ENCODE results near the gene NMNAT1. TPM values are rescaled to one million over a fixed set of nuclear protein-coding genes. Genes with fewer than 3 reads are reported as not detected.

NMNAT1 gene
- total RNA-seq, 1 experiment from 2014 or later = 8.6 TPM

- Histone ChIP-seq H3K4me3 (replicated peaks in 1 of 2; ENCODE audit: low read depth in 1 of 2, low read length in 2 of 2) (no peak overlapping the region), H3K27me3 (ENCODE audit: insufficient read depth, low read length) (no peaks in the 10 kb centered on the region), H3K9me2 (ENCODE audit: insufficient read depth) (no peaks in the 10 kb centered on the region), H4K20me1 (ENCODE audit: insufficient read depth) (no peaks in the 10 kb centered on the region), H3K4me2 (ENCODE audit: low read length) (no peak overlapping the region), H3K36me3 (ENCODE audit: control insufficient read depth in 1 of 2, insufficient read depth in 2 of 2, low read length in 2 of 2) (no peaks in the 10 kb centered on the region), H3K79me2 (ENCODE audit: insufficient read depth, low read length) (no peaks in the 10 kb centered on the region; the same call in 1 of the 2 replicates), H3K27ac (ENCODE audit: low read depth, low read length) (no peak overlapping the region), H3K9me3 (ENCODE audit: control insufficient read depth in 1 of 2, insufficient read depth in 1 of 2, low read depth in 1 of 2, low read length in 2 of 2) (no peaks in the 10 kb centered on the region), H3K4me1 (ENCODE audit: control insufficient read depth in 1 of 2, insufficient read depth in 2 of 2, low read length in 2 of 2) (peaks cover 5 to 11% of the 10 kb centered on the region in 2 experiments), H2AFZ (ENCODE audit: low read depth, low read length, poor library complexity, severe bottlenecking) (no peak overlapping the region), H3K9ac (ENCODE audit: low read length) (no peak overlapping the region)
- ATAC-seq (no peak), DNase-seq (ENCODE audit: low read depth, low spot score) (no peak)
- ChIA-PET CTCF (no interaction called here), RAD21 (ENCODE audit: low non-redundant PET in 1 of 2, low total read pairs in 2 of 2, uncharacterized antibody in 2 of 2, unreplicated experiment in 2 of 2) (no interaction called here), POLR2A (no interaction called here)
- BruUV-seq (replicated peaks) = no TSS peak
- intact Hi-C loops (cut with micrococcal nuclease) = no loop called here
- no peak for TF ChIP-seq POLR2A (IDR thresholded peaks at IDR 0.05; ENCODE audit: borderline replicate concordance, extremely low read depth, insufficient read depth, insufficient read length)
- no peak for TF ChIP-seq ELF1 (IDR thresholded peaks at IDR 0.05; ENCODE audit: borderline replicate concordance, low read depth)
- TF ChIP-seq SIN3A (IDR thresholded peaks at IDR 0.05; ENCODE audit: low read depth) = no peak
- no peak for TF ChIP-seq EZH2phosphoT487 (IDR thresholded peaks at IDR 0.05; ENCODE audit: borderline replicate concordance)
- no peak for TF ChIP-seq CTCF (IDR thresholded peaks at IDR 0.05 in 2 of 3, conservative IDR thresholded peaks at IDR 0.05 in 1 of 3; ENCODE audit: borderline replicate concordance in 1 of 3, insufficient read depth in 1 of 3, low read depth in 2 of 3, low read length in 2 of 3)
- no peak for TF ChIP-seq ATF3 (IDR thresholded peaks at IDR 0.05)
- no peak for TF ChIP-seq CBX3 (IDR thresholded peaks at IDR 0.05; ENCODE audit: low read depth)
- no peak for TF ChIP-seq TCF7L2 (IDR thresholded peaks at IDR 0.05; ENCODE audit: borderline replicate concordance, extremely low read depth, insufficient read depth, insufficient read length)
- no peak for TF ChIP-seq SRF (IDR thresholded peaks at IDR 0.05; ENCODE audit: low read depth)
- TF ChIP-seq JUND (IDR thresholded peaks at IDR 0.05) = no peak
- TF ChIP-seq ZNF274 (IDR thresholded peaks at IDR 0.05; ENCODE audit: low read depth, low read length) = no peak
- TF ChIP-seq EZH2 (IDR thresholded peaks at IDR 0.05) = no peak
- TF ChIP-seq SP1 (IDR thresholded peaks at IDR 0.05; ENCODE audit: low read depth) = no peak
- no peak for TF ChIP-seq EGR1 (IDR thresholded peaks at IDR 0.05; ENCODE audit: low read depth)
- no peak for TF ChIP-seq ZFX (IDR thresholded peaks at IDR 0.05)
- TF ChIP-seq MAX (IDR thresholded peaks at IDR 0.05) = no peak
- no peak for TF ChIP-seq POLR2AphosphoS5 (IDR thresholded peaks at IDR 0.05; ENCODE audit: low read depth, low read length)
- no peak for TF ChIP-seq CEBPB (IDR thresholded peaks at IDR 0.05; ENCODE audit: low read depth)
- TF ChIP-seq FOSL1 (IDR thresholded peaks at IDR 0.05; ENCODE audit: low read depth) = no peak
Measured at GRCh38 chr1:9993561-9994075, 50.3 kb downstream of the NMNAT1 start.

Measured in HCT116 (cell line).